ENCODE data around the gene MAP6D1. TPM values are rescaled to one million over a fixed set of nuclear protein-coding genes. Genes with fewer than 3 reads are reported as not detected.

Gene MAP6D1
- total and polyA plus RNA-seq, 2 of the 4 experiments (the other 2 are of a cell fraction) = 2.7 to 5.2 TPM

DNA sequence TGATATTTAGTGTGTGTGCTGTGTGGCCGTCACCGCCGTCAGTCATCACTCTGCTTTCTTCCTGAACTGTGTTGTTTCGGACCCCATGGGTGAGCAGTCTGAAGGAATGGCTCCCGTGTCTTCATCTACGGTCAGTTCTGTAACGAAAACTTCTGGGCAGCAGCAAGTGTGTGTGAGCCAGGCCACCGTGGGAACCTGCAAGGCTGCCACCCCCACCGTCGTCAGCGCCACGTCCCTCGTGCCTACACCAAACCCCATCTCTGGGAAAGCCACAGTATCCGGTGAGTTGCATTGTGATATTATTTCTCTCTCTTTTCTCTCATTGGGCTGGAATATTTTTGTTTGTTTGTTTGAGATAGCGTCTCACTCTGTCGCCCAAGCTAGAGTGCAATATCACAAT, 34.7 kb downstream of the MAP6D1 start:
- ChIA-PET POLR2A (ENCODE audit: unreplicated experiment) (no interaction called here), CTCF (no interaction called here)
- no peak overlapping the region for H2AK9ac ChIP-seq (replicated peaks; ENCODE audit: low read depth, low read length, poor library complexity)
- DNase-seq = no peak
- no peak overlapping the region for H4K8ac ChIP-seq (ENCODE audit: low read depth in 2 of 2, low read length in 2 of 2)
- no peaks in the 10 kb centered on the region for H3K4me1 ChIP-seq (ENCODE audit: control insufficient read depth, insufficient read depth, low read length)
- H2BK20ac ChIP-seq (ENCODE audit: low read depth, low read length) = no peak overlapping the region
- intact Hi-C loops (cut with micrococcal nuclease) (no loop called here), dilution Hi-C loops (cut with HindIII; ENCODE audit: low sequenced_read_pairs, unreplicated experiment) (no loop called here), in situ Hi-C loops (cut with MboI; ENCODE audit: low sequenced_read_pairs) (no loop called here)
- no peak overlapping the region for H4K5ac ChIP-seq (ENCODE audit: low read depth, low read length)
- peaks cover 21 to 23% of the 10 kb centered on the region in 2 experiments for H3K79me1 ChIP-seq (ENCODE audit: low read depth in 1 of 2, low read length in 2 of 2)
- H3K9me1 ChIP-seq (ENCODE audit: insufficient read depth, low read length) = no peaks in the 10 kb centered on the region
- no peak overlapping the region for H3K9ac ChIP-seq (ENCODE audit: low read depth, low read length)
- no peak overlapping the region for H4K91ac ChIP-seq (ENCODE audit: insufficient read depth, low read depth, low read length)
- H2AFZ ChIP-seq (replicated peaks; ENCODE audit: low read length, poor library complexity) = no peak overlapping the region
- H3K4me2 ChIP-seq (ENCODE audit: low read depth, low read length) = no peak overlapping the region
- no peak overlapping the region for H3K14ac ChIP-seq (replicated peaks; ENCODE audit: low read depth, low read length)
- no peak overlapping the region for H3K18ac ChIP-seq (ENCODE audit: low read depth, low read length)
- H2BK15ac ChIP-seq (ENCODE audit: low read depth, low read length) = no peak overlapping the region
- H3K4ac ChIP-seq (ENCODE audit: low read depth, low read length) = no peak overlapping the region
- no peak overlapping the region for H3K4me3 ChIP-seq (ENCODE audit: insufficient read depth, low read depth, low read length)
- no peak overlapping the region for H3K27ac ChIP-seq (ENCODE audit: insufficient read depth, low read length)
- TF ChIP-seq ELK1 (IDR thresholded peaks at IDR 0.05; ENCODE audit: borderline replicate concordance, low read depth, low read length) (no peak), CEBPB (IDR thresholded peaks at IDR 0.05; ENCODE audit: low read depth, low read length) (no peak), RAD21 (IDR thresholded peaks at IDR 0.05; ENCODE audit: low read length) (no peak), MXI1 (IDR thresholded peaks at IDR 0.05; ENCODE audit: borderline replicate concordance, low read depth, low read length) (no peak)
- BruUV-seq (replicated peaks) = no TSS peak
- WGBS, 2 experiments (ENCODE audit: extremely low coverage in 2 of 2, insufficient read length in 1 of 2) = 90% methylated on average over 4 of the region's 16 CpGs; no CpG with 5 or more reads in 1 of the 2 experiments
- H3K27me3 ChIP-seq (ENCODE audit: control insufficient read depth, insufficient read depth, low read length) = no peaks in the 10 kb centered on the region
- no peak overlapping the region for H3K23ac ChIP-seq (ENCODE audit: low read depth, low read length)
- no peaks in the 10 kb centered on the region for H4K20me1 ChIP-seq (ENCODE audit: insufficient read depth, low read length)
- no peak overlapping the region for H3K56ac ChIP-seq (ENCODE audit: extremely low read depth, insufficient read depth, low read length)
- H2BK5ac ChIP-seq (ENCODE audit: low read depth, low read length, poor library complexity, severe bottlenecking) = no peak overlapping the region
- H2AK5ac ChIP-seq (ENCODE audit: low read depth, low read length) = no peak overlapping the region
- H2BK120ac ChIP-seq (ENCODE audit: low read depth, low read length) = no peak overlapping the region
- no peaks in the 10 kb centered on the region for H3K9me3 ChIP-seq (ENCODE audit: control insufficient read depth, insufficient read depth, low read length)
- peaks cover 46% of the 10 kb centered on the region for H3K36me3 ChIP-seq (ENCODE audit: control insufficient read depth, insufficient read depth, low read length)
- no peak for ATAC-seq (ENCODE audit: low read depth)

All from IMR-90 (cell line).